ENCODE measurements around the gene ZNF500. TPM values are rescaled to one million over a fixed set of nuclear protein-coding genes. Genes with fewer than 3 reads are reported as not detected.
"Not testable (repeated sequence)": the region's sequence is repeated elsewhere in the genome, so short reads cannot be mapped to it uniquely, and the experiment has no call there.

ZNF500 gene
- total and polyA plus RNA-seq, 8 donors: 0.45 to 19.3 (median 4.5) TPM

DNA sequence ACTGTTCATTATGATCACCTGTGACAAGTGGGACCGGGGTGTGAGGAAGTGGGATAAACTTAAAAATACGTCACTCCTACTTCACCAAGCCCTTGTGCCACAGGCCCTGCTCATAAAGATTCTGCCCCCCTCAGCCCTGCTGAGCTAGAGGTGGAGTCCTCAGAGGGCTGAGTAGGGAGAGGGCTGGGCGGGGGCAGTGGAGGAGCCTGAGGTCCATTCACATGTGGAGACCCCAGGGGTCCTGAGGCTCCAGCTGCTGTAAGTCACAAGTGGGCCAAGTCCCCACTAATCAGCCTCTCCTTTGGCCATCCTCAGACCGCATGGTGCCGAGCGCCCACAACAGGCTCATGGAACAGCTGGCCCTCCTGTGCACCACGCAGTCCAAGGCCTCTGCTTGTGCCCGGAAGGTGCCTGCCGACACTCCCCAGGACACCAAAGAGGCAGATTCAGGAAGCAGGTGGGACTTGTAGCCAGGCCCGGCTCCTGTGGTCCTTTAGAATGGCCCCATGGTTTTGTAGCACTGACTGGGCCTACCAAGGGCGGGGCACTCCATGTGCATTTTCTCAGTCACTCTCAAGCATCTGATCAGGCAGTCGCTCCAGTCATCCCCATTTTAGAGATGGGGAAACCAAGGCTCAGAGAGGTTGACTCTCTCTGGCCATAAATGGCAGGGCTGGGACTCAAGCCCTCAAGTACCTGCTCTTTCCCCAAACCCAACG, 22.2 kb downstream of the ZNF500 start:
- whole genome bisulfite sequencing, 5 donors: 66 to 84% (median 74%) methylated on average over 12 to 13 of the region's 13 CpGs
- H3K9me3 ChIP-seq: no peaks in the 10 kb centered on the region
- TF ChIP-seq EP300 (IDR thresholded peaks at IDR 0.05): no peak
- TF ChIP-seq POLR2A (IDR thresholded peaks at IDR 0.05): no peak
- TF ChIP-seq POLR2AphosphoS5 (IDR thresholded peaks at IDR 0.05): no peak
- TF ChIP-seq, protein P1, sequence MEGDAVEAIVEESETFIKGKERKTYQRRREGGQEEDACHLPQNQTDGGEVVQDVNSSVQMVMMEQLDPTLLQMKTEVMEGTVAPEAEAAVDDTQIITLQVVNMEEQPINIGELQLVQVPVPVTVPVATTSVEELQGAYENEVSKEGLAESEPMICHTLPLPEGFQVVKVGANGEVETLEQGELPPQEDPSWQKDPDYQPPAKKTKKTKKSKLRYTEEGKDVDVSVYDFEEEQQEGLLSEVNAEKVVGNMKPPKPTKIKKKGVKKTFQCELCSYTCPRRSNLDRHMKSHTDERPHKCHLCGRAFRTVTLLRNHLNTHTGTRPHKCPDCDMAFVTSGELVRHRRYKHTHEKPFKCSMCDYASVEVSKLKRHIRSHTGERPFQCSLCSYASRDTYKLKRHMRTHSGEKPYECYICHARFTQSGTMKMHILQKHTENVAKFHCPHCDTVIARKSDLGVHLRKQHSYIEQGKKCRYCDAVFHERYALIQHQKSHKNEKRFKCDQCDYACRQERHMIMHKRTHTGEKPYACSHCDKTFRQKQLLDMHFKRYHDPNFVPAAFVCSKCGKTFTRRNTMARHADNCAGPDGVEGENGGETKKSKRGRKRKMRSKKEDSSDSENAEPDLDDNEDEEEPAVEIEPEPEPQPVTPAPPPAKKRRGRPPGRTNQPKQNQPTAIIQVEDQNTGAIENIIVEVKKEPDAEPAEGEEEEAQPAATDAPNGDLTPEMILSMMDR (IDR thresholded peaks at IDR 0.05): no peak
- DNase-seq: no peak
- H3K4me1 ChIP-seq: peaks cover 15 to 27% (median 22%) of the 10 kb centered on the region in 4 donors
- no peak overlapping the region for H3K27ac ChIP-seq
- intact Hi-C loops (cut with DNase I; ENCODE audit: low total_unique reads): no loop called here
- H3K27me3 ChIP-seq: no peaks in the 10 kb centered on the region
- no peak overlapping the region for H3K4me3 ChIP-seq
- H3K36me3 ChIP-seq: peaks cover 0 to 15% (median 11%) of the 10 kb centered on the region in 4 donors

DNA sequence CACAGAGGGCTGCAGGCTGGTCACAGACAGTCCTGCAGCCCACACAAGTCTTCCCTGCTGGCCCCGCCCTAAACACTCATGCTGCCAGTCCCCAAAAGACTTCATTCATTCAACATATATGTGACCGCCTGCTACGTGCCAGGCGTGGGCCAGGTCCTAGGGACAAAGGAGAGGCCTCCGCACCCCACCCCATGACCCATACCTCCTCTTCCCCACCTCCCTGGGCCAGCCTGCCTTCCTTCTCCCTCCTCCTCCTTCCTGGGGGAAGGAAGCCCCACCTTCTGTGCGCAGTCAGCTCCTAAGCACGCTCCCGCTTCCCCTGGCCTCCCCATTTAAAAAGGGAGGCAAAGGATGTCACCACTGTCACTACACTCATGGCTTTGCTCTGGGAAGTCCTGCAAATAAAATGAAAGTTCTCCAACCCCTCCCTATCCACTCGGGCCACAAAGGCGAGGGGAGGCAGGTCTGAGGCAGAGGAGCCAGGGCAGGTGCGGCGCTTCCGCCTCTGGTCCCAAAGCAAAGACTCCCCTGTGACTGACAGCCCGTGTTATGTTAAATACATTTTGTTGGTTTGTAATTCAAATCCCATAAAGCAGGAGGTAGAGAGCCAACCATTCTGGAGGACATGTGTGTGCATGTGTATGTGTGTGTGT, 23.6 kb downstream of the ZNF500 start:
- H3K4me3 ChIP-seq: peak overlapping the region in 3 of 4 donors; percentile 27 to 31 (median 30)
- H3K36me3 ChIP-seq: peaks cover 0 to 2% (median under 1%) of the 10 kb centered on the region in 4 donors
- H3K9me3 ChIP-seq: no peaks in the 10 kb centered on the region
- H3K27ac ChIP-seq: no peak overlapping the region
- TF ChIP-seq EP300 (IDR thresholded peaks at IDR 0.05): no peak
- no peak for TF ChIP-seq POLR2A (IDR thresholded peaks at IDR 0.05)
- TF ChIP-seq POLR2AphosphoS5 (IDR thresholded peaks at IDR 0.05): no peak
- TF ChIP-seq, protein P1 (IDR thresholded peaks at IDR 0.05): no peak
- peaks cover 15 to 27% (median 22%) of the 10 kb centered on the region in 4 donors for H3K4me1 ChIP-seq
- H3K27me3 ChIP-seq: no peaks in the 10 kb centered on the region
- intact Hi-C loops (cut with DNase I; ENCODE audit: low total_unique reads): no loop called here
- WGBS, 5 donors: 20 to 35% (median 23%) methylated on average over 14 of the region's 14 CpGs
- DNase-seq: peak in 1 of 2 donors; percentile 75

DNA sequence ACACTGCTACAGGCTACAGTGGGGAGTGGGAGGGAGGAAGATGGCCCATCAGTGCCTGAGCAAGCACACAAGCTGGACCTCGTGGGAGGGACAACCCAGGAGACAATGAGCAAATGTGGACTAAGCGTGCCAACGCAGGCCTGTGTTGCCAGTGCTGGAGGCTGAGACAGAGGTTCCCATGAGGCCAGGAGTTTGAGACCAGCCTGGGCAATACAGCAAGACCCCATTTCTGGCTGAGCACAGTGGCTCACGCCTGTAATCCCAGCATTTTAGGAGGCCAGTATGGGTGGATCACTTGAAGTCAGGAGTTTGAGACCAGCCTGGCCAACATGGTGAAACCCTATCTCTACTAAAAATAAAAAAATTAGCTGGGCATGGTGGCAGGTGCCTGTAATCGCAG, 28.6 kb downstream of the ZNF500 start:
- WGBS, 5 donors: 65 to 87% (median 78%) methylated on average over 5 of the region's 5 CpGs

DNA sequence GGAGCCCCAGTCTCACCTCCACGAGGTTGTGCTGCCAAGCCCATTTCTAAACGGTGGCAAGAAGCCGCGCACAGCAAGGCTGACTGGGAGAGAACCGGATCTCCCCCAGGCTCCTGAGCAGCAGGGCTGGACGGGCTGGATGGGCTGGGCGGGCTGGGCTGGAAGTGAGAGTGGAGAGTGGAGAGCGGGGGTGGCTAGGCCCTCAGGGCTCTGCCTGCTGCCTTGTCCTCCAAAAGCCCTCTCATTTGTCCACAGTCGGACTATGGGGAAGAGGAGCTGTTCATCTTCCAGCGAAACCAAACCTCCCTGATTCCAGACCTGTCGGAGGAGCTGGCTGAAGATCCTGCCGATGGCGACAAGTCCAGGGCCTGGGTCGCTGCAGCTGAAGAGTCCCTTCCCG, 29.4 kb downstream of the ZNF500 start:
- DNase-seq: no peak
- Histone ChIP-seq H3K27me3 (no peaks in the 10 kb centered on the region), H3K4me1 (peaks cover 6 to 23% (median 18%) of the 10 kb centered on the region in 4 donors), H3K27ac (no peak overlapping the region), H3K36me3 (no peaks in the 10 kb centered on the region), H3K9me3 (no peaks in the 10 kb centered on the region), H3K4me3 (no peak overlapping the region)
- TF ChIP-seq EP300 (IDR thresholded peaks at IDR 0.05): no peak
- no peak for TF ChIP-seq POLR2A (IDR thresholded peaks at IDR 0.05)
- TF ChIP-seq POLR2AphosphoS5 (IDR thresholded peaks at IDR 0.05): no peak
- TF ChIP-seq, protein P1 (IDR thresholded peaks at IDR 0.05): no peak
- 72 to 84% (median 79%) methylated on average over 11 to 15 of the region's 15 CpGs for WGBS, 5 donors
- intact Hi-C loops (cut with DNase I; ENCODE audit: low total_unique reads): no loop called here

More for the DNA sequence above, 28.6 kb downstream of the ZNF500 start:
- intact Hi-C loops (cut with DNase I; ENCODE audit: low total_unique reads); H3K27ac ChIP-seq; H3K9me3 ChIP-seq; H3K4me3 ChIP-seq; DNase-seq; H3K27me3 ChIP-seq; H3K36me3 ChIP-seq: not testable (repeated sequence)
- peaks cover 6 to 23% (median 17%) of the 10 kb centered on the region in 4 donors for H3K4me1 ChIP-seq

Data from stomach (tissue), 9 donors.